ENCODE data around the gene GNMT. TPM values are rescaled to one million over a fixed set of nuclear protein-coding genes. Genes with fewer than 3 reads are reported as not detected.
A peak's percentile ranks its signal among the peaks of the same experiment; 100 is the strongest.

Gene GNMT
- total and polyA plus RNA-seq, 2 donors (not counting 1 experiment from before 2014, with no cell fraction given) = 2.0 to 5.9 TPM

- Histone ChIP-seq H3K27me3 (replicated peaks in 1 of 4; ENCODE audit: control extremely low read depth in 1 of 4, control insufficient read depth in 3 of 4, insufficient read depth in 4 of 4, low read length in 3 of 4) (no peaks in the 10 kb centered on the region), H3K4me3 (ENCODE audit: control extremely low read depth in 1 of 5, extremely low read depth in 1 of 5, insufficient read depth in 1 of 5, low read depth in 2 of 5, low read length in 4 of 5) (no peak overlapping the region), H3K36me3 (replicated peaks in 1 of 2; ENCODE audit: control extremely low read depth in 1 of 2, control insufficient read depth in 1 of 2, extremely low read depth in 1 of 2, insufficient read depth in 2 of 2, low read length in 1 of 2) (peaks cover 1 to 44% of the 10 kb centered on the region in 2 experiments), H3K79me2 (ENCODE audit: control insufficient read depth, insufficient read depth, low read length) (peaks cover 62% of the 10 kb centered on the region), H4K20me1 (ENCODE audit: control insufficient read depth, insufficient read depth, low read length, poor library complexity, severe bottlenecking) (peaks cover 29% of the 10 kb centered on the region), H3K4me2 (replicated peaks; ENCODE audit: low read depth, low read length, poor library complexity, severe bottlenecking) (peak overlapping the region; percentile 89), H3K27ac (ENCODE audit: low read length in 2 of 2) (peak overlapping the region in 1 of 2 donors; percentile 1), H3K9me3 (ENCODE audit: control extremely low read depth in 1 of 3, control insufficient read depth in 2 of 3, insufficient read depth in 1 of 3, low read length in 2 of 3) (no peaks in the 10 kb centered on the region), H3K9ac (ENCODE audit: low read length) (peak overlapping the region; percentile 73), H2AFZ (ENCODE audit: insufficient read depth, low read depth, low read length, poor library complexity, severe bottlenecking) (no peak overlapping the region), H3K4me1 (ENCODE audit: control insufficient read depth in 2 of 2, insufficient read depth in 2 of 2, low read length in 2 of 2) (peaks cover 20 to 33% of the 10 kb centered on the region in 2 donors)
- POLR2A ChIA-PET = interaction anchor here (1.1 to 2.5 kb wide), 2 partner anchors 28 to 83 kb away, joined by 9 to 14 read pairs; partner anchors contain the start of genes CNPY3 and PPP2R5D
- Mint-ChIP-seq H3K4me3 (peak overlapping the region; percentile 91), H3K27ac (peak overlapping the region; percentile 32), H3K4me1 (peaks cover 54% of the 10 kb centered on the region), H3K9me3 (ENCODE audit: insufficient read depth) (no peaks in the 10 kb centered on the region), H3K27me3 (no peaks in the 10 kb centered on the region)
- 100% methylated on average over 6 of the region's 6 CpGs for WGBS (ENCODE audit: insufficient coverage)
- ATAC-seq (ENCODE audit: low read depth) = no peak
- CTCF ChIA-PET = interaction anchor here (1.8 kb wide), 1 partner anchor 83 kb away, joined by 5 read pairs; the partner anchor contains the start of gene CNPY3
- DNase-seq = no peak
- no peak for TF ChIP-seq CTCF (IDR thresholded peaks at IDR 0.05)
- no peak for TF ChIP-seq EZH2 (IDR thresholded peaks at IDR 0.05; ENCODE audit: borderline replicate concordance, insufficient read depth, low read depth, low read length, poor library complexity, severe bottlenecking)
- intact Hi-C loops (cut with micrococcal nuclease) = loop anchor here (5.0 kb wide), 1 partner anchor 415 kb away; the partner anchor contains the start of gene ABCC10
These were observed 51.8 kb downstream of the GNMT start for GRCh38 chr6:43012364-43012763.
